ENCODE results near the gene MTHFSD. TPM values are rescaled to one million over a fixed set of nuclear protein-coding genes. Genes with fewer than 3 reads are reported as not detected.
A peak's percentile ranks its signal among the peaks of the same experiment; 100 is the strongest.

Gene MTHFSD
- polyA plus RNA-seq, 1 donor: 19.5 TPM

- Histone ChIP-seq H3K27ac (ENCODE audit: low read length) (peak overlapping the region; percentile 93), H3K4me3 (ENCODE audit: low read length) (peak overlapping the region; percentile 57), H3K4me1 (ENCODE audit: control insufficient read depth, insufficient read depth, low read length) (no peaks in the 10 kb centered on the region), H3K27me3 (ENCODE audit: control insufficient read depth, insufficient read depth, low read length) (peaks cover 92% of the 10 kb centered on the region), H3K36me3 (ENCODE audit: control insufficient read depth, insufficient read depth, low read length) (no peaks in the 10 kb centered on the region), H3K9me3 (ENCODE audit: control insufficient read depth, low read depth, low read length) (peaks cover 8% of the 10 kb centered on the region)
- DNase-seq: no peak
- WGBS (ENCODE audit: insufficient coverage, low lambda C conversion rate): no CpG with 5 or more reads among the region's 27 CpGs
These were observed 48.9 kb downstream of the MTHFSD start for GRCh38 chr16:86505899-86506864.

GRCh38 chr16:86505185-86505898, 49.7 kb downstream of the MTHFSD start:
- H3K9me3 ChIP-seq (ENCODE audit: control insufficient read depth, low read depth, low read length): peaks cover 2% of the 10 kb centered on the region
- WGBS (ENCODE audit: insufficient coverage, low lambda C conversion rate): no CpG with 5 or more reads among the region's 67 CpGs
- no peaks in the 10 kb centered on the region for H3K36me3 ChIP-seq (ENCODE audit: control insufficient read depth, insufficient read depth, low read length)
- H3K27me3 ChIP-seq (ENCODE audit: control insufficient read depth, insufficient read depth, low read length): peaks cover 95% of the 10 kb centered on the region
- DNase-seq: no peak
- H3K4me3 ChIP-seq (ENCODE audit: low read length): peak overlapping the region; percentile 57
- H3K27ac ChIP-seq (ENCODE audit: low read length): peak overlapping the region; percentile 93
- H3K4me1 ChIP-seq (ENCODE audit: control insufficient read depth, insufficient read depth, low read length): no peaks in the 10 kb centered on the region

GRCh38 chr16:86504315-86505184, 50.5 kb downstream of the MTHFSD start:
- Histone ChIP-seq H3K9me3 (ENCODE audit: control insufficient read depth, low read depth, low read length) (peaks cover 2% of the 10 kb centered on the region), H3K4me3 (ENCODE audit: low read length) (peak overlapping the region; percentile 11), H3K27ac (ENCODE audit: low read length) (peak overlapping the region; percentile 74), H3K4me1 (ENCODE audit: control insufficient read depth, insufficient read depth, low read length) (no peaks in the 10 kb centered on the region), H3K27me3 (ENCODE audit: control insufficient read depth, insufficient read depth, low read length) (peaks cover 98% of the 10 kb centered on the region), H3K36me3 (ENCODE audit: control insufficient read depth, insufficient read depth, low read length) (no peaks in the 10 kb centered on the region)
- no peak for DNase-seq
- WGBS (ENCODE audit: insufficient coverage, low lambda C conversion rate): no CpG with 5 or more reads among the region's 27 CpGs

GRCh38 chr16:86503830-86504229, 51.2 kb downstream of the MTHFSD start:
- H3K36me3 ChIP-seq (ENCODE audit: control insufficient read depth, insufficient read depth, low read length): no peaks in the 10 kb centered on the region
- H3K9me3 ChIP-seq (ENCODE audit: control insufficient read depth, low read depth, low read length): peaks cover 2% of the 10 kb centered on the region
- H3K27me3 ChIP-seq (ENCODE audit: control insufficient read depth, insufficient read depth, low read length): peaks cover 98% of the 10 kb centered on the region
- H3K4me3 ChIP-seq (ENCODE audit: low read length): peak overlapping the region; percentile 11
- no CpG with 5 or more reads among the region's 6 CpGs for WGBS (ENCODE audit: insufficient coverage, low lambda C conversion rate)
- H3K27ac ChIP-seq (ENCODE audit: low read length): peak overlapping the region; percentile 74
- H3K4me1 ChIP-seq (ENCODE audit: control insufficient read depth, insufficient read depth, low read length): no peaks in the 10 kb centered on the region
- DNase-seq: no peak

GRCh38 chr16:86502856-86503748, 51.9 kb downstream of the MTHFSD start:
- no peaks in the 10 kb centered on the region for H3K36me3 ChIP-seq (ENCODE audit: control insufficient read depth, insufficient read depth, low read length)

GRCh38 chr16:86501989-86502855, 52.8 kb downstream of the MTHFSD start:
- no CpG with 5 or more reads among the region's 19 CpGs for WGBS (ENCODE audit: insufficient coverage, low lambda C conversion rate)
- H3K4me3 ChIP-seq (ENCODE audit: low read length): peak overlapping the region; percentile 1
- peaks cover 98% of the 10 kb centered on the region for H3K27me3 ChIP-seq (ENCODE audit: control insufficient read depth, insufficient read depth, low read length)
- H3K36me3 ChIP-seq (ENCODE audit: control insufficient read depth, insufficient read depth, low read length): no peaks in the 10 kb centered on the region
- peaks cover 5% of the 10 kb centered on the region for H3K9me3 ChIP-seq (ENCODE audit: control insufficient read depth, low read depth, low read length)
- DNase-seq: no peak
- no peaks in the 10 kb centered on the region for H3K4me1 ChIP-seq (ENCODE audit: control insufficient read depth, insufficient read depth, low read length)
- peak overlapping the region; percentile 74 for H3K27ac ChIP-seq (ENCODE audit: low read length)

More at GRCh38 chr16:86502856-86503748, 51.9 kb downstream of the MTHFSD start:
- WGBS (ENCODE audit: insufficient coverage, low lambda C conversion rate): 9% methylated on average over 7 of the region's 22 CpGs
- H3K9me3 ChIP-seq (ENCODE audit: control insufficient read depth, low read depth, low read length): peaks cover 5% of the 10 kb centered on the region
- H3K4me1 ChIP-seq (ENCODE audit: control insufficient read depth, insufficient read depth, low read length): no peaks in the 10 kb centered on the region
- peak overlapping the region; percentile 74 for H3K27ac ChIP-seq (ENCODE audit: low read length)
- DNase-seq: no peak
- H3K27me3 ChIP-seq (ENCODE audit: control insufficient read depth, insufficient read depth, low read length): peaks cover 98% of the 10 kb centered on the region
- peak overlapping the region; percentile 3 for H3K4me3 ChIP-seq (ENCODE audit: low read length)

- H3K9me3 ChIP-seq (ENCODE audit: control insufficient read depth, low read depth, low read length): peaks cover 5% of the 10 kb centered on the region
- H3K4me3 ChIP-seq (ENCODE audit: low read length): peak overlapping the region; percentile 4
- H3K27ac ChIP-seq (ENCODE audit: low read length): peak overlapping the region; percentile 74
- DNase-seq: no peak
- no CpG with 5 or more reads among the region's 13 CpGs for WGBS (ENCODE audit: insufficient coverage, low lambda C conversion rate)
- no peaks in the 10 kb centered on the region for H3K4me1 ChIP-seq (ENCODE audit: control insufficient read depth, insufficient read depth, low read length)
- no peaks in the 10 kb centered on the region for H3K36me3 ChIP-seq (ENCODE audit: control insufficient read depth, insufficient read depth, low read length)
- H3K27me3 ChIP-seq (ENCODE audit: control insufficient read depth, insufficient read depth, low read length): peaks cover 98% of the 10 kb centered on the region
These were observed 54.1 kb downstream of the MTHFSD start for GRCh38 chr16:86500708-86501510.

- no peak overlapping the region for H3K4me3 ChIP-seq (ENCODE audit: low read length)
- no peak for DNase-seq
- WGBS (ENCODE audit: insufficient coverage, low lambda C conversion rate): no CpG with 5 or more reads among the region's 16 CpGs
These were observed 54.9 kb downstream of the MTHFSD start for GRCh38 chr16:86499889-86500707.

More at GRCh38 chr16:86499889-86500707, 54.9 kb downstream of the MTHFSD start:
- peaks cover 99% of the 10 kb centered on the region for H3K27me3 ChIP-seq (ENCODE audit: control insufficient read depth, insufficient read depth, low read length)
- H3K4me1 ChIP-seq (ENCODE audit: control insufficient read depth, insufficient read depth, low read length): no peaks in the 10 kb centered on the region
- peaks cover 5% of the 10 kb centered on the region for H3K9me3 ChIP-seq (ENCODE audit: control insufficient read depth, low read depth, low read length)
- no peaks in the 10 kb centered on the region for H3K36me3 ChIP-seq (ENCODE audit: control insufficient read depth, insufficient read depth, low read length)
- H3K27ac ChIP-seq (ENCODE audit: low read length): peak overlapping the region; percentile 74
